SW 1271 (cell line): ENCODE data around the gene XCL2.
"Not testable (repeated sequence)": the region's sequence is repeated elsewhere in the genome, so short reads cannot be mapped to it uniquely, and the experiment has no call there.

Experiments used
- DNase-seq, 2 experiments: peaks; one replicate each; lab custom pipeline; 2025; lab: John Stamatoyannopoulos, UW

Gene XCL2

DNA sequence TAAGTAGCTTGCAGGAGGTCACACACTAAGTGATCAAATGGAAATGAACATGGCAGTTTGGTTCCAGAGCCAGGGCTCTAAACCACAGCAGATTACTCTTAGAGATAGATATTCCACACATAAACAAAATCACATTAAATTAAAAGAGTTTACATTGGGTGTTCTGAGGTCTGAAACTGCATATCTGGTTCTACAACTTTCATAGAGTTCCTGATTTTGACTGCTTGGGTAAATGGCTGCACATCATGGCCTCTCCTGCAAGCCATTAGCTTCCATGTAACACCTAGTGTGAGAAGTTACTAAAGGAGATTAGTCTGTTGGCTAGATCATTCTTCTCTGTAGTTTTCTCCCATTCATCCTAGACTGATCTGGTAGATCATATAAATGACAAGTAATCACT is 12.8 kb upstream of the XCL2 start:
- DNase-seq, result no peak

DNA sequence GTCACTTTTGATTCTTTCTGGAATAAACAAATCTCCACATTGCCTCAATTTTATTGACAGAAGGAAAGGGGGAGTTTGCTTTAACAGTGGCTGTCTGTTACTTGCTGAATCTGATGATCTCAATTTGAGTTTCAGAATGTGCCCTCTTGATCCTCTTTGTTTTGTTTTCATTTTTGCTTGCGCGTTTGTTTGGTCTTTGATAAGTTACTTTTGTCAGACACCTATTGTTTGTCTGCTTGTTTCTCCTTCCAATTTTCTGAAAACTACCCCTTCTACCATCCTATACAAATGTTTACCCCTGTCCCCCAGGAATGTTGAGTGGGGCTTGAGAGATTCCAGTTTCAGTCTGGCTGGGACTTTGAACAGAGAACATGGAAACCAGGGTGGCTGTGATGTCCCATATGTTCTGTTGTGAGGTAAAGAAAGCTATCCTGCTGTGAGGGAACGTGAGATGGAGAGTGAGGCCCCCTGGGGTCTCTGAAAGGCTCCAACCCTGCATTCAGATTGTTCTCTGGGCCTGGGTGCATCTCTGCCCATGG is 11.8 kb upstream of the XCL2 start:
- DNase-seq, result no peak

- no peak for DNase-seq
These were observed 11.0 kb upstream of the XCL2 start for GRCh38 chr1:168554603-168555483.

GRCh38 chr1:168553680-168554553 is 10.1 kb upstream of the XCL2 start:
- no peak for DNase-seq

DNA sequence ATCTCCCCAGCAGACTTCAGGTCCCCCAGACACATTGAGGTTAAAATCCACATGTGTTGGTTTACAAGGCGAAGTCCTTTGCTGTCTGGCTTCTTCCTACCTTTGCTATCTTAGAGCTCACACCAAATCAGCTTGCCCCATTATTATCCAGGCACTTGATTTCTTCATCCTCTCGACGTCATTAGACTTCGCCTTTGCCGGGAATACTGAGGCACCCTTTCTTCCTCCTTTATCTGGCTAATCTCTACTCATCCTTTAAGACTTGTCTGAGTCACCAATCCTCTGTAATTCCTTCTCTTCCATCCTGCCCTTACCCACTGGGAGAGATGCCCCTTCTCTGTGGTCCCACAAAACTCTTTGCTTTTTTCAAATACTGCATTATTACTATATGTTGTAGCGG is 9.2 kb upstream of the XCL2 start:
- DNase-seq, result no peak

- no peak for DNase-seq
These were observed 7.9 kb upstream of the XCL2 start for GRCh38 chr1:168551688-168552087.

GRCh38 chr1:168550971-168551370 is 7.2 kb upstream of the XCL2 start:
- DNase-seq, result no peak

- not testable (repeated sequence) for DNase-seq
These were observed 2.7 kb upstream of the XCL2 start for GRCh38 chr1:168546553-168546895.

DNA sequence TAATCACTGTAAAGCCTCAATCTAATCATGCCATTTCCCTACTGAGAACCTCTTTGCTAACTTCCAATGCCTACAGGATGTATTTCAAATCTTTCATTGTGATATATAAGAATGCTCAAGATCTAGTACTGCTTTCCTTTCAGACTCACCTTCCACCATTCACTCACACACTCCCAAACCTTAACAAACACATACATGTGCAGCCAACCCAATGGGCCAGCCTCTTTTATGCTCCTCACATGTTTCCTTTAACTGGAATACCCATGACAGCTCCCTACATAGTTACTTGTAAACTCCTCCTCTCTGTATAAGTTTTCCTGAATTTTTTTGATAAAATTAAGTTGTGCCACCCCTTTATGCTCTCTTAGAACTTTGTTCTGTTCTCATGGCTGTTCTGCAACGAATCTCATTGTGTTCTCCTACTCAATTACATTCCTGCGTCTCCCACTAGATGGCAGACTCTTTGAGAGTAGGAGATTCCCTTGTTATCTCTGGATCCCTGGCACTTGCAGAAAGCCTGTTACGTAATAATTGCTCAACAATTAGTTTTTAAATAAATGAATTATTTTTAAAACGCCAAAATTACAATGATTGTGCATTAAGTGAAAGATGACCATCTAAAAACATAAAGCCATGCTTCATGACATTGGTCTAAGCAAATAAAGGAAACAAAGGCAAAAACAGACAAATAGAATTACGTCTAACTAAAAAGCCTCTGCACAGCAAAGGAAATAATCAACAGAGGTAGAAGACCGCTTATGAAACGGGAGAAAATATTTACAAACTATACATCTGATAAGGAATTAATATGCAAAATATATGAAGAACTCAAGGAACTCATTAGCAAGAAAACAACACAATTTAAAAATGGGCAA is 2.1 kb upstream of the XCL2 start:
- DNase-seq, result not testable (repeated sequence)

GRCh38 chr1:168542978-168543377 is 819 bp downstream of the XCL2 start:
- DNase-seq, result not testable (repeated sequence)

- DNase-seq, result not testable (repeated sequence)
These were observed 3.0 kb downstream of the XCL2 start for GRCh38 chr1:168540798-168541197.

- DNase-seq, result no peak
These were observed 8.3 kb downstream of the XCL2 start for GRCh38 chr1:168535536-168535935.

DNA sequence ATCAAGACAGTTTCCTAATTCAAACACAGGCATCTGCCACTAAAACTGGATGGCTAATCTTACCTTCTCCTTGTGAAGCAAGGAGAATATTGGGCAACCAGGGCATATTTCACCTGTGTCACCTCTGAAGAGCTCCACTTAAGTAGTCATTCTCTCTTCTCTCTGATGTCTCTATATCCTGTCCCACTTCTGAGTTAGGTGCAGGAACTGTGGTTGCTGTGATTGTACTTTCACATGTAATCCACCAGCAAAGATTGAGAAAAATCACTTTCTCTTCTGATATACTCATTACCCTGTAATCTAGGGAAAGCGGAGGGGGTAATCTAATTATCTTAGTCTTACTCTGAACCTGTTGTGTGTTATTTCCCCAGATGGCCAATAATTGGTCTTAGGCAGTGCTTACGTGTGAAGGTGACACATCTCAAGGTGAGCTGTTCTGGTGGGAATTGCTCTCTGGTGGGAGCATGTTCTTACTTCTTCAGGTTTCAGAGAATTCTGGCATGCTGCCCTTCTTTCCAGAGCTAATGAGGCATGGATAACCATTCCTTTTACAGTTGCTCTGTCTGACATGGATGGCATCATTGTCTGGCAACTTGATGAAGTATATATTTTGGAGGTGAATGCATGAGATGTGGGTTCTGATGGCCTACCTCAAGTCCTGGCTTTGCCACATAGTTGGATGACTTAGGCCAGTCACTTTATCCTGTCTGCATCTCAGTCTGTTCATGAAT is 12.0 kb downstream of the XCL2 start:
- DNase-seq, result no peak

DNA sequence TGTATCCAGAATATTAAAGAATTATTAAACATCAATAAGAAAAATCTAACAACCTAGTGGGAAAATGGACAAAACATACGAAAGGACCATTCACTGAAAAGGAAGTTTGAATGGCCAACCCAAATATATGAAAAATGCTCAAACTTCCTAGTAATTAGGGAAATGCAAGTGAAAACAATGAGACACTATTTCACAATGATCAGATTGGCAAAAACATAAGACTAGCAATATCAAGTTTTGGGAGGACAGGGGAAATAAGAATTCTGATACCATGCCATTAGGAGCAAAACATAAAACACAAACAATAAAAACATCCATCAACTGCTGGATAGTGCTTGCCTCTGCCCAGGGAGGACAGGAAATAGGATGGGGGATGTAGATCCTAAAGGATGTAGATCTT is 14.3 kb downstream of the XCL2 start:
- DNase-seq, result no peak

- no peak for DNase-seq
These were observed 22.3 kb downstream of the XCL2 start for GRCh38 chr1:168521401-168522000.

- no peak for DNase-seq
These were observed 23.0 kb downstream of the XCL2 start for GRCh38 chr1:168520832-168521231.

DNA sequence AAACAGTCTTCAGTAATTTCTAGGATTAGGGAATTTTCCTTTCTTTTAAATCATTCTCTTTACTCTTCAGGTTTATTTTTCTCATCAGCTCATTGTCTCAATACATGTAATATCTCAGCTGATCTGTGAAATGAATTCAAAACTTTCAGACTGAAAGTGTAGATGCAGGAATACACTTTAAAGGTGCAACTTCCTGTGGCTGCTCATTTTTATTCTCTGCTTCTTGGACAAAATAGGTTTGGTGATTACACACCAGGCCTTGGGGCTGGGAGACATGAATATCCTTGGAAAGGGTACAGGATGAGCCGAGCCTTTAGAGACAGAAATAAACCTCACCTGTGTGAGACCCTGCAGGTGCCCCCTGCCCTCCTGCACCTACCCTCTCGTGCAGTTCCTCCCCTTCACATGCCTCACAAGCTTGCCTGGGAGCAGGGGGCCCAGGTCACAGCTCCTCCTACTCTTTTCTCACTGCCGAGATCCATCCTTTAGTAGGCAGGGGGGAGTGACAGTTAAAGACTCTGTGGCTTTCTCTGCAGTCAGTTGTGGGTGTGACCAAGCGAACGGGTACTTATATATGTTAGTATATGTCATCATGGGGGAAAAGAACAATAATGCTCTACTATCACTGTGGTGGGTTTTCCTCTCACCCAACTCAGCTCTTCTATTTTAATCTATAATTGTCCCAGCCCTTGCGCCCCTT is 23.6 kb downstream of the XCL2 start:
- no peak for DNase-seq

DNA sequence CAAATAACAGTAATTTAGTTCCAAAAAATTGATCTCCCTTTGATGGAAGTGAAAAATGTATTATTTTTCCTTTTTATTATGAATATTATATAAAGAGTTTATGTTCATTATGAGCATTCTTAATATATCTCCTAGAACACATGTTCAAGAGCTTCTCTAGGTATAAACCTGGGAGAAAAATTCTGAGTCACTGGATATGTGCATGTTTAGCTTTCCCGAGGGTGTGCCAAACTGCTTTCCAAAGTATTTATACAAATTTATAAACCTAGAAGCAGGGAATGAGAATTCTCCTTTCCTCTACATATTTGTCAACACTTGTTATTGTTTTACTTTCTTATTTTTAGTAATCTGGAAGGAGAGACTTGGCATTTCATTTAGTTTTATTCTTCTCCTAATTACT is 25.0 kb downstream of the XCL2 start:
- DNase-seq, result no peak

- no peak for DNase-seq
These were observed 25.6 kb downstream of the XCL2 start for GRCh38 chr1:168518201-168518689.

- no peak for DNase-seq
These were observed 29.3 kb downstream of the XCL2 start for GRCh38 chr1:168514455-168514854.
